Measurements from ENCODE around the gene LUZP2.
"Not testable (repeated sequence)": the region's sequence is repeated elsewhere in the genome, so short reads cannot be mapped to it uniquely, and the experiment has no call there.

The LUZP2 gene

GRCh38 chr11:24900960-24901549 is 404.2 kb downstream of the LUZP2 start:
- DNase-seq (ENCODE audit: low read depth in 2 of 2): no peak

GRCh38 chr11:24903555-24903954 is 406.7 kb downstream of the LUZP2 start:
- DNase-seq (ENCODE audit: low read depth in 2 of 2): no peak

- no peak for DNase-seq (ENCODE audit: low read depth in 2 of 2)
Measured at GRCh38 chr11:24925091-24925490, 428.2 kb downstream of the LUZP2 start.

- DNase-seq (ENCODE audit: low read depth in 2 of 2): no peak
Measured at GRCh38 chr11:24932110-24933000, 435.5 kb downstream of the LUZP2 start.

GRCh38 chr11:24934733-24935439 is 438.0 kb downstream of the LUZP2 start:
- DNase-seq (ENCODE audit: low read depth in 2 of 2): no peak

- DNase-seq (ENCODE audit: low read depth in 2 of 2): no peak
Measured at GRCh38 chr11:24944891-24945290, 448.0 kb downstream of the LUZP2 start.

- no peak for DNase-seq (ENCODE audit: low read depth in 2 of 2)
Measured at GRCh38 chr11:24949406-24949805, 452.6 kb downstream of the LUZP2 start.

- no peak for DNase-seq (ENCODE audit: low read depth in 2 of 2)
Measured at GRCh38 chr11:24963852-24964251, 467.0 kb downstream of the LUZP2 start.

- DNase-seq (ENCODE audit: low read depth in 2 of 2): no peak
Measured at GRCh38 chr11:24965748-24966147, 468.9 kb downstream of the LUZP2 start.

GRCh38 chr11:24993903-24994302 is 497.1 kb downstream of the LUZP2 start:
- DNase-seq (ENCODE audit: low read depth in 2 of 2): not testable (repeated sequence)

- not testable (repeated sequence) for DNase-seq (ENCODE audit: low read depth in 2 of 2)
Measured at GRCh38 chr11:24999929-25000328, 503.1 kb downstream of the LUZP2 start.

- no peak for DNase-seq (ENCODE audit: low read depth in 2 of 2)
Measured at GRCh38 chr11:25037431-25037830, 540.6 kb downstream of the LUZP2 start.

GRCh38 chr11:25038131-25038530 is 541.3 kb downstream of the LUZP2 start:
- no peak for DNase-seq (ENCODE audit: low read depth in 2 of 2)

- DNase-seq (ENCODE audit: low read depth in 2 of 2): no peak
Measured at GRCh38 chr11:25039165-25039564, 542.3 kb downstream of the LUZP2 start.

GRCh38 chr11:25048632-25049031 is 551.8 kb downstream of the LUZP2 start:
- DNase-seq (ENCODE audit: low read depth in 2 of 2): no peak

GRCh38 chr11:25052844-25053243 is 556.0 kb downstream of the LUZP2 start:
- DNase-seq (ENCODE audit: low read depth in 2 of 2): no peak

GRCh38 chr11:25057861-25058260 is 561.0 kb downstream of the LUZP2 start:
- no peak for DNase-seq (ENCODE audit: low read depth in 2 of 2)

- DNase-seq (ENCODE audit: low read depth in 2 of 2): no peak
Measured at GRCh38 chr11:25065746-25066145, 568.9 kb downstream of the LUZP2 start.

- DNase-seq (ENCODE audit: low read depth in 2 of 2): no peak
Measured at GRCh38 chr11:25066706-25067105, 569.9 kb downstream of the LUZP2 start.

- no peak for DNase-seq (ENCODE audit: low read depth in 2 of 2)
Measured at GRCh38 chr11:25068451-25068850, 571.6 kb downstream of the LUZP2 start.

- DNase-seq (ENCODE audit: low read depth in 2 of 2): no peak
Measured at GRCh38 chr11:25094085-25094802, 597.4 kb downstream of the LUZP2 start.

- no peak for DNase-seq (ENCODE audit: low read depth in 2 of 2)
Measured at GRCh38 chr11:25119416-25119815, 622.6 kb downstream of the LUZP2 start.
